ENCODE measurements around the gene C10orf143. TPM values are rescaled to one million over a fixed set of nuclear protein-coding genes. Genes with fewer than 3 reads are reported as not detected.

C10orf143 gene
- total and polyA plus RNA-seq, 8 donors: 0.29 to 11.6 (median 3.4) TPM; not detected in 2

- H3K4me3 ChIP-seq: no peak overlapping the region
- intact Hi-C loops (cut with DNase I; ENCODE audit: low total_unique reads): loop anchor here (10.0 kb wide), 1 partner anchor 648 kb away; the partner anchor contains the start of gene MGMT
- DNase-seq: no peak
- H3K36me3 ChIP-seq: no peaks in the 10 kb centered on the region
- no peak overlapping the region for H3K27ac ChIP-seq
- peaks cover 18 to 37% (median 30%) of the 10 kb centered on the region in 4 donors for H3K4me1 ChIP-seq
- H3K9me3 ChIP-seq: peaks cover 4 to 11% (median 8%) of the 10 kb centered on the region in 4 donors
- TF ChIP-seq EP300 (IDR thresholded peaks at IDR 0.05) (no peak), POLR2AphosphoS5 (IDR thresholded peaks at IDR 0.05) (no peak), POLR2A (IDR thresholded peaks at IDR 0.05) (no peak), CTCF (IDR thresholded peaks at IDR 0.05) (no peak)
- 89 to 97% (median 94%) methylated on average over 3 of the region's 3 CpGs for WGBS, 5 donors
- no peaks in the 10 kb centered on the region for H3K27me3 ChIP-seq
Measured at GRCh38 chr10:130112821-130113220, 2.2 kb upstream of the C10orf143 start.

GRCh38 chr10:130111852-130112180 is 1.2 kb upstream of the C10orf143 start:
- Histone ChIP-seq H3K4me1 (peaks cover 18 to 37% (median 30%) of the 10 kb centered on the region in 4 donors), H3K27me3 (no peaks in the 10 kb centered on the region), H3K4me3 (peak overlapping the region; percentile 68 to 91 (median 77)), H3K36me3 (no peaks in the 10 kb centered on the region), H3K27ac (peak overlapping the region; percentile 92 to 97 (median 96)), H3K9me3 (peaks cover 0 to under 1% (median under 1%) of the 10 kb centered on the region in 4 donors)
- intact Hi-C loops (cut with DNase I; ENCODE audit: low total_unique reads): loop anchor here (10.0 kb wide), 1 partner anchor 647 kb away; the partner anchor contains the start of gene MGMT
- TF ChIP-seq POLR2AphosphoS5 (IDR thresholded peaks at IDR 0.05): no peak
- TF ChIP-seq POLR2A (IDR thresholded peaks at IDR 0.05): no peak
- TF ChIP-seq CTCF (IDR thresholded peaks at IDR 0.05): no peak
- no peak for TF ChIP-seq EP300 (IDR thresholded peaks at IDR 0.05)
- 73 to 82% (median 76%) methylated on average over 6 of the region's 6 CpGs for WGBS, 5 donors
- DNase-seq: no peak

GRCh38 chr10:130111113-130111851 is 652 bp upstream of the C10orf143 start:
- peak overlapping the region; percentile 92 to 97 (median 96) for H3K27ac ChIP-seq
- intact Hi-C loops (cut with DNase I; ENCODE audit: low total_unique reads): loop anchor here (10.0 kb wide), 1 partner anchor 646 kb away; the partner anchor contains the start of gene MGMT
- DNase-seq: peak; percentile 96 to 99
- TF ChIP-seq POLR2AphosphoS5 (IDR thresholded peaks at IDR 0.05): peak; percentile 32 to 84 (median 82)
- peak in 2 of 4 donors; percentile 48 to 49 for TF ChIP-seq POLR2A (IDR thresholded peaks at IDR 0.05)
- TF ChIP-seq EP300 (IDR thresholded peaks at IDR 0.05): no peak
- TF ChIP-seq CTCF (IDR thresholded peaks at IDR 0.05): no peak
- H3K36me3 ChIP-seq: peaks cover 0 to 2% (median 0%) of the 10 kb centered on the region in 4 donors
- 0 to 1% (median 1%) methylated on average over 30 to 49 of the region's 49 CpGs for WGBS, 5 donors
- H3K4me1 ChIP-seq: peaks cover 18 to 37% (median 30%) of the 10 kb centered on the region in 4 donors
- no peaks in the 10 kb centered on the region for H3K9me3 ChIP-seq
- H3K4me3 ChIP-seq: peak overlapping the region; percentile 68 to 91 (median 77)
- no peaks in the 10 kb centered on the region for H3K27me3 ChIP-seq

- 0 to 2% (median 1%) methylated on average over 9 of the region's 9 CpGs for WGBS, 5 donors
- peak overlapping the region; percentile 68 to 91 (median 77) for H3K4me3 ChIP-seq
- H3K4me1 ChIP-seq: peaks cover 18 to 37% (median 30%) of the 10 kb centered on the region in 4 donors
- no peaks in the 10 kb centered on the region for H3K9me3 ChIP-seq
- peak; percentile 82 to 96 for DNase-seq
- intact Hi-C loops (cut with DNase I; ENCODE audit: low total_unique reads): loop anchor here (10.0 kb wide), 1 partner anchor 645 kb away; the partner anchor contains the start of gene MGMT
- peaks cover 0 to 15% (median 5%) of the 10 kb centered on the region in 4 donors for H3K36me3 ChIP-seq
- H3K27me3 ChIP-seq: no peaks in the 10 kb centered on the region
- TF ChIP-seq POLR2AphosphoS5 (IDR thresholded peaks at IDR 0.05): peak in 1 of 3 donors; percentile 46
- peak in 5 of 7 experiments; percentile 66 to 84 (median 76) for TF ChIP-seq CTCF (IDR thresholded peaks at IDR 0.05)
- TF ChIP-seq POLR2A (IDR thresholded peaks at IDR 0.05): no peak
- no peak for TF ChIP-seq EP300 (IDR thresholded peaks at IDR 0.05)
- peak overlapping the region; percentile 92 to 97 (median 96) for H3K27ac ChIP-seq
Measured at GRCh38 chr10:130109796-130110245, 809 bp downstream of the C10orf143 start.

Data from stomach (tissue), 9 donors.